DMS 273 treated with DMSO at 0.1 percent for 48 hours (cell line): ENCODE data around the gene MYLK3.

ENCODE experiments used
- DNase-seq: peaks from one replicate; lab custom pipeline; 2025; lab: John Stamatoyannopoulos, UW

Gene MYLK3

DNA sequence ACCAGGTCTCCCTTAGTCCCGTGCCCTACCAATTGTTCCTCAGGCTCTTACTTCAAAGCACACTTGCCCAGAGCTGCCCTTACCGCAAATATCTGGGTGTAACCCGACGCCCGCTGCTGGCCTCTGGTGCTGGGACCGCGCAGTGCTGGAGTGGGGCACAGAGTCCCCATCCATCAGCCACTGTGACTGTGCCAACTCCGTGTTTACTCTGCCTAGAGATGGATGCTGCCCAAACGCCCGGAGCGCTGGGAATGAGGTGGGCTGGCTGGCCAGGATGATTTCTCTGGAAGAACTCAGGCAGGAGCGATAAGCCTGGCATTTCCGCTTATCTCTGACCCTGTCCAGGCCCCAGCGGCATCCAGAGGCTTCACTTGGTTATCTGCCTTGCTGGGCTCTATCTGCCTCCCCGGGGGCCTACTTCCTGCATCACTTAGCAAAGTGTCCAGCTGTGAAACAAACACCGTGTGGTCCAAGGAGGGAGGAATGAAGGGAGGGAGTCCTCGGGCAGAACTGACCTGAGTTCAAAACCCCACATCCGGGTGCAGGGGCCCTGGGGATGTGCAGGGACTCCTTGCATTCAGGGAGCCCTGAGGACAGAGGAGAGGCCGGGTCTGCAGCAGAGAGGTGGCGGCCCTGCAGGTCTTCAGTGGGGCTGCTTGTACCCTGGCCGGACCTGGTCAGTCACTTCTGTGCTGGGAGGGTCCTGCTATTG, 9.4 kb upstream of the MYLK3 start:
- no peak for DNase-seq

DNA sequence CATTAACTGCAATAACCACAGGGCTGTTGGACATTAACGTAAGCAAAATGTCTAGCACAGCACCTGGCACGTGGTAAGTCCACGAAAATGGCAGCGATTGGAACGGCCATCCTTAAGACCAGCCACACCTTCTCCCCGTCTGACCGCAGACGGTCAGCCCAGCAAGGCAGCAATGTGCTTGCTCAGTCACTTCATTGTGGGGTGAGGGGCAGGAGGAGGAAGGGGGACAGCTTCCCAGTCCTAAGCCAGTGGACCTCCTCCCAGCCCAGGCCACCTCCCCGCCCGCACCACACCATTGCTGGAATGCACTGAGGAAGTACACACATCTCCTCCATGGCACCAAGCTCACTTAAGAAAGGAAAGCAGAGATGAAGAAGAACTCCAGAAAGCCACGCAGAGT, 8.6 kb upstream of the MYLK3 start:
- DNase-seq: no peak

DNA sequence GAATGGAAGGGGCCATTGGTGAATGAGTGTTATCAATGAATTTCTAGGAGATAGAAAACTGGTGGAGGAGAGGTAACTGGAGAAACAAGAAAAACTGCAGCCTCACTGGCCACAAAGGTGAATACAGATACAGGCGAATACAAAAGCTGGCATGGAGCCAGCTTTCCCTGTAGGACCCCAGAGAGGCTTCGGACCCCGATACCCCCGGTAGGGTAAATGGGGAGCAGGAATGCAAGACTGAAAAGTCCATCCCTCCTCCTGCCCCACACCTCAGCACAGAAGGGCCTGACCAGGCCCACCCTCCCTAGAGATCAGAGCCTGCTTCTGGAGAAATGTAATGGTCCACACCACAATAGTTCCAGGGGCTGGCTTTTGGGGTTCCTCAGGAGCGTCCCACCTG, 4.9 kb upstream of the MYLK3 start:
- DNase-seq: no peak

DNA sequence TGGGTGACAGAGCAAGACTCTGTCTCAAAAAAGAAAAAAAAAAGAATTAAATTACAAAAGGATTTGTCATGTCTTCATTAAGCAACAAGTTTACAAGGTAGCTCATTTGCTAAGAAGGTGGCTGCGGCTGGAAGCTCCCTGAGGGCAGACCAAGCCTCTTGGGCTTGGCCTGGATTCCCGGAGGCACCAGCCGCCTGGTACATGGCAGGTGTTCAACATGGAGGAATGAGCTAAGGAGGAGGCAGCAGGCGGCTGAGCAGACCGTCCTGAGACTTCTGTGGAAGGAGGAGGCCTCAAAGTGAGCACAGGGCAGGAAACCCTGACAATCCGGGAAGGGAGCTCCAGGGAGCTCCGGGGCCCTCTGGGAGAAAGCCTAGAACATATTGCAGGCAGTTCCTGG, 3.2 kb upstream of the MYLK3 start:
- no peak for DNase-seq

DNA sequence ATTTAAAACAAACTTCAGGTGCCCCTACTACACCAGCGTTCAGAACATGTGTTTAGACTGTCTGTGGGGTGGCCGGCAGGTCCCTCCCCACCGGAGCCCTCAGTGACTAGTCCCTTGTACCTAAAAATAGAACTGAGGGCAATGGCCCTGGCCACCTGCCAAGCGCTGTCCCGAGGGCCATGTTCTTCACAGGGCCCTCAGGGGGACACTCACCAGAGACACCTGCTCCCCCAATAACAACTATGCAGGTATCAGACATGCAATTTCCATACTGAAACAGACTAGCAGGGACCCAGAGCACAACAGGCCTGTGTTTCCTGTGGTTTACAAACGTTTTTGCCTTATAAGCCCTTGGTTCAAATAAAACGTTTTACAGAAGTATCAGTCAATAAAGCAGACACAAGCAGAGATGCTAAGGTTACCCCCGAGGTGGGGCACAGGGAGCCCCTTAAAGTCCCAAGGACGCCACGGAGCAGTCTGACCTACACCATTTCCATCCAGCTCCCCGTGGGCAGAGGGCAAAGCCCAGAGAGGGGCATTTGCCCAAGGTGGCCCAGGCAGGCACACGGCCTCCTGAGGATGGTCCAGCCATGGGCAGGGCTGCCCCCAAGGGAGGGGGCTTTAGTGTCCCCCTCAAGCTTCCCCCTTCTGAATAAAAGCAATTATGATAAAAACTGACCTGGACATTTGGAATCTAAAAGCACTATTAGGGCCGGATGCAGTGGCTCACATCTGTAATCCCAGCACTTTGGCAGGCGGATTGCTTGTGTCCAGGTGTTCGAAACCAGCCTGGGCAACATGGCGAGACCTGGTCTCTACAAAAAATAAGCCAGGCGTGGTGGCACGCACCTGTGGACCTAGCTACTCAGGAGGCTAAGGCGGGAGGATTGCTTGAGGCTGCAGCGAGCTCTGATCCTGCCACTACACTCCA, 896 bp upstream of the MYLK3 start:
- no peak for DNase-seq

DNA sequence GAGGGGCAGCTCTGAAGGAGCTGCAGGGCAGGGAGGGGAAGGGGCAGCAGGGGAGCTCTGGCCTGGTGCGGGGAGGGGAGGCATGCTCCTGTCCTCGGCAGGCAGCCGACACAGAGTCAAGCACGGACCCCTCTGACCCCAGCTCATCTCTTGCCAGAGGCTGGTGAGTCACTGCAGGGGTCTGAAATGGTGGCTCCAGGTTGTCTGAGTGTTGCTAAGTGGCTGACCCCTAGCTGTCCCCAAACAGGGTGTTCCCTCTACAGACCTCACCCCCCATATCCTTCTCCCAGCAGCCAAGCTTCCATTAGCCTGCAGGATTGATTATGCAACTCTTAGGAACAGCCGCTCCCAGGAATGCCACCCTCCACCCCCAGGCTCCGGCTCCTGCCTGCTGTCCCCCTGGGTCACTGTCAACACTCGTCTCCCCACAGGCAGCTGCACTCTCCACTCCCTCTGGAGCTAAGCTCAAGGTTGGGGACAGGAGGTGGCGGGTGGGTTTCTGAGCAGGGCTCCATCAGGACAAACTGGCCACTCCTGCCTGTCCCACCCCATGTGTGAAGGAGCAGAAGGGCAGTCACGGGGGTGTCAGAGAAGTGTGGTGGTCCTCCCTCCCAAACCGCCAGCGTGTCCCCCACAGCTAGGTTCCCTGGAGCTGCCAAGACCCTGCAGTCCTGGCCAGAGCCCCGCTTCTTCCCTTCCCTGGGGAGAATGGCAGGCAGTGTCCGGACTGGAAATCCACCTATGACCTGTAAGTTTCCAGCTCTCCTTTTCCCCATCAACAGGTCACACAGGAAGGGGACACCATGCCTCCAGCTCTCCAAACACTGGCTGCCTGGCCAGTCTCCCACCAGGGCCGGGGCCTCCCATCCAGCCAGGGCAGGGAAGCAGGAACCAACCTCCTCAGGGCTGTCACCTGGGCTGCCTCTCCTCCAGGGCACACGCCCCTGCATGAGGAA, 1.0 kb downstream of the MYLK3 start:
- no peak for DNase-seq

DNA sequence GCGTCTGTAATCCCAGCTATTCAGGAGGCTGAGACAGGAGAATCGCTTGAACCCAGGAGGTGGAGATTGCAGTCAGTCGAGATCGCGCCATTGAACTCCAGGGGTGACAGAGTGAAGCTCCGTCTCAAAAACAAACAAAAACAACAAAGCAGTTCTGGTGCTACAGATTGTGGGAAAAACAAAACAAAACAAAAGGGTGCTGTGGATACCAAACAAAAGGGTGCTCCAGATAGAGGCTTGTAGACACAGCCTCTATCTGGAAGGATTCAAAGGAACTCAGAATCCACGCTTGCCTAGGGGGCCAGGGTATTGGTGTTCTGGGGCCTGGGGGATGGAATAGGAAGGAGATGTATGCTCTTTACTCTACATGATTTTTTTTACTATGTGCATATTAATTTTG, 2.5 kb downstream of the MYLK3 start:
- DNase-seq: no peak

DNA sequence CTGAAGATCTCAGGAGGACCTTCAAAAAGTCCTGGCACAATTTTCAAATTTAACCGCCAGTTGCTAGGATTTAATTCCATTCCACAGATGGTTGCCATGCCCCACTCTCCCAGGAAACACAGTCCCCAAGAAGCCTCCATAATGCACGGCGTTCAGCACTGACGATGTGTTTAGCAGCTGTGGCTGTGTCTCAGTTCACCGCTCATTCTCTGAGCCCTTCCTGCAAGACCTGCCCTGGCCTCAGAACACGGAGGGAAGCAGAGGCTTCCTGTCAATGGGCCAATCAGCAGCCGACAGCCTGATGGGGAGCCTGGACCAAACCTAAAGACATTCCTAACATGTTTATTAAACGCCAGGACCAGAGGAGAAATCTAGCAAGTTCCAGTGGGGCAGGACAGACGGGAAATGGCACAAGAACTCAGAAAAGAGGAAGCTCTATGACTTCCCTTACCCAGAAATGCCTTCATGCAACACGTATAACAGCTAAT, 4.9 kb downstream of the MYLK3 start:
- no peak for DNase-seq

DNA sequence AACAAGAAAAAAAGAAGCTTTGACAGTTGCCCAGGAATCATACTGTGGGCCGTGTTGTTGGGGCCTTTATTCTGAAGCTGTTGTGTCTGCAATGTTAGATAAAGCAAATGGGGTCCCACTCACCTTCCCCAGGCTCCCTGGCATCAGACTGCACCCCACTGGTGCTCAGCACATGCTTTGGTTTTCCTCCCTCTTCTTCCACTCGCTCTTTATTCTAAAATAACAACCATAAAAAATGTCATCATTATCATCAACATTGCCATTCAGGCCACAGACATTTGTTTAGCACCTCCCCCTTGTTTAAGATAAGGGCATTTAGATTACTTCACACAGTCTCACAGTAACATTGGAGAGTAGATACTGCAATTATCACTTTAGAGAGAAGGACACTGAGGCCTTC, 8.2 kb downstream of the MYLK3 start:
- no peak for DNase-seq

DNA sequence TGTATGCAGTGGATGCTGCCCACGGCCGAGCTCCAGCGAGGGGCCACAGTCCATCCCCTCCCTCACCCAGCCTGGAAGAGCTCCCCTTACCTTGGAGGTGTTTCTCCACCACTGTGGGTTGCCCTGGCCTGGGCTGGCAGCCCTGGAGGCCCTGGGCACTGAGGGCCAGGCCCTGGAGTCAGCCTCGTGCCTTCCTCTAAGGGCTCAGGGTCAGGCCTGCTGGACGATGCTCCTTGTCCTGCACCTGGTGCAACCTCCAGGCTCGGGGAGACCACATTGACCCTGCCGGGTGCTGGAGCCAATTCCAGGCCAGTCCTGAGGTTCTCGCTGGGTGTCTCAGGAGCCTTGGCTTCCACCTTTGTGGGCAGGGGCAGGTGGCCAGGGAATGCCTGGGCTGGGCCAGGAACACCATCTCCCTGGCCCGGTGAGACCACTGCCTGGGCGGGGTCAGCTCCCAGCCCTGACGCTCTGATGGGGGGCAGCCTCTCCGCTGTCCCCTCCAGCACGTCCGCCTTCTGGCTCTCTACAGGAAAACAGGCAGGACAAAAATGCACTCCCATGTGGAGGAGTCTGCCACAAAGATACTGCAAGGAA, 10.4 kb downstream of the MYLK3 start:
- DNase-seq: no peak

DNA sequence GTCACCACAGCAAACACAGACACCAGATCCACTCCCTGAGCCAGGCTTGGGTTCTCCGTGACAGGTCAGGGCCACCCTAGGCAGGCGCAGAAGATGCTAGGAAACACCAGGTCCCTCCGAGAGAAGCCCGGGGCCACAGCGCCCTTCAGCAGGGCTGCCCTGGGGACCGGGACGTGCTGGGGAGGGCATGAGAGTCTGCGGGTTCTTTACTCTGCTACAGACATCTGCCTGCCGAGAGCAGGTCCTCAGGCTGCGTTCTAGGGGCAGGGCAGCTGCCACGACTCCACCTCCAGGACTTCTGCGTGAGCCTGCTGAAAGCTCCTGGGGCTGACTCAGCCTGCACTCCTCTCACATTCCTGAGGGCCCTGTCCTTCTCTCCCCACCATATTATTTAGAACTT, 11.4 kb downstream of the MYLK3 start:
- no peak for DNase-seq

DNA sequence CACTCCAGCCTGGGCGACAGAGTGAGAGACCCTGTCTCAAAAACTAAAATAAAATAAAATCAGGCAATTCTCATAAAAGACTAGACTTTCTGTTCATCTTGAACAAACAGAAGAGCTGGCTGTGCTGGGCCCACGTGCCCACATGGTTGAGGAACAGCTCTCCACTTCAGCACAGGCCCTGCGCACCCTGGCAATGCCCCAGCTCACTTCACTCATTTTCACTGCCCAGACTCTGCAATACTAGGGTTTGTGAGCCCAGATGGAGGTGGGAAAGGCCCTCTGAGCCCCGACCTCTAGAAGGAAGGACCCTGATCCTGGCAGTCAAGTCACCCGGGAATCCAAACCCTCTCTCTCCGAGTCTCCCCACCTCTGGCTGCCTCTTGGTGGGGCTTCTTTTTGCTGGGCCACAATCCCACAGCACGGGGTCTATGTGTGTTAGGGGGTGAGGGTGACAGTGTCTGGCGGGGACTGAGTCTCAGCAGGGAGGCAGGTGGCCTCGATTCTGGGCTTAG, 14.8 kb downstream of the MYLK3 start:
- no peak for DNase-seq

DNA sequence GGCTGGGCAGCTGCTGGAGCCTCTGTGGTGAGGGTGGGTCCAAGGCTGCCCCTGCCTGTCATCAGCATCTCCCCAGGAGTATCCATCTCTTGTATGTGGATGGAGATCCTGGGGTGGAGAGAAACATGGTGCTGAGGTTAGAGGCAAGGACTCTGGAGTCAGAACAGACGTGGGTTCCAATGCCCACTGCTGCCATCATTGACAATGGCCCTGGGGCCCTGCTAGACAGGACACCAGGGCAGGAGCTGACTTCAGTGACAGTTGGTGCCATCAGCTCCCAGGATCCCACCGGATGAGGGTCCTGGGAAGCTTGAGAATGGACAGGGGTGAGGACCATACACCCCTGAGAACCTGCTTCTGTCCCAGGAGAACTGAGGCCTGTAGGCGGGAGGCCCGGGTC, 15.6 kb downstream of the MYLK3 start:
- no peak for DNase-seq

DNA sequence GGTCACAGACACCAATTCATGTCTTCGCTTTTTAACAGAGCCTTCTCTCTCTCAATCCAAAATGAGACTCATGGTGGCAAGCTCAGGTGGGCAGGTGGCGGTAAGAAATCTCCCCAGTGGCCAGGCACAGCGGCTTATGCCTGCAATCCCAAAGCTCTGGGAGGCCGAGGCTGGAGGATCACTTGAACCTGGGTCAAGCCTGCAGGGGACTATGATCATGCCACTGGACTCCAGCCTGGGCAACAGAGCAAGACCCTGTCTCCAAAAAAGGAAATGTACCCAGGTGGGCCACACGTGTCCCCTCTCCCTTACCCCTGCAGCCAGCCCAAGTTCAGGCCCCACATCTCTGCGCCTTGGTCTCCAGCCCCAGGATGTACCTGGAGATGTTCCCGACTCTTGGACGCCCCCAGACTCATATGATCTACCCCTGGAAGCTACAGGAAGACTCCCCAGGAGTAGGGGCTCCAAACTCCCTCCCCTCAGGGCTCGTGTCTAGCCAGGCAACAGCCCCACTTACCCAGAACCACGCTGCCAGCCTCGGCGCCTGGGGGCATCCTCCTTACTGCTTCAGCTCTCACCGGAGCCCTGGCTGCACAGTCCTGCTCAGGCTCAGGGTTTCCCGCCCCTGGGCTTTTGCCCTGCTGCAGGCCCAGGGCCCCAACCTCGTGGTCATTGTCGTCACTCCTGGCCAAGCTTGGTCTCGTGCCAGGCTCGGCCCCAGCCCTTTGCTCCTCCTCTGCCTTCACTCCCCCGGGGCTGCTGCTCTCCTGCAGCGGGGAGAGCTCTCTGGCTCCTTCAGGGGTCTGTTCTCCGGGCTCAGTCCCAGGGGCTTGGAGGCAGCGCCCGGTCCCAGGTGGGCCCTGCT, 16.2 kb downstream of the MYLK3 start:
- no peak for DNase-seq

DNA sequence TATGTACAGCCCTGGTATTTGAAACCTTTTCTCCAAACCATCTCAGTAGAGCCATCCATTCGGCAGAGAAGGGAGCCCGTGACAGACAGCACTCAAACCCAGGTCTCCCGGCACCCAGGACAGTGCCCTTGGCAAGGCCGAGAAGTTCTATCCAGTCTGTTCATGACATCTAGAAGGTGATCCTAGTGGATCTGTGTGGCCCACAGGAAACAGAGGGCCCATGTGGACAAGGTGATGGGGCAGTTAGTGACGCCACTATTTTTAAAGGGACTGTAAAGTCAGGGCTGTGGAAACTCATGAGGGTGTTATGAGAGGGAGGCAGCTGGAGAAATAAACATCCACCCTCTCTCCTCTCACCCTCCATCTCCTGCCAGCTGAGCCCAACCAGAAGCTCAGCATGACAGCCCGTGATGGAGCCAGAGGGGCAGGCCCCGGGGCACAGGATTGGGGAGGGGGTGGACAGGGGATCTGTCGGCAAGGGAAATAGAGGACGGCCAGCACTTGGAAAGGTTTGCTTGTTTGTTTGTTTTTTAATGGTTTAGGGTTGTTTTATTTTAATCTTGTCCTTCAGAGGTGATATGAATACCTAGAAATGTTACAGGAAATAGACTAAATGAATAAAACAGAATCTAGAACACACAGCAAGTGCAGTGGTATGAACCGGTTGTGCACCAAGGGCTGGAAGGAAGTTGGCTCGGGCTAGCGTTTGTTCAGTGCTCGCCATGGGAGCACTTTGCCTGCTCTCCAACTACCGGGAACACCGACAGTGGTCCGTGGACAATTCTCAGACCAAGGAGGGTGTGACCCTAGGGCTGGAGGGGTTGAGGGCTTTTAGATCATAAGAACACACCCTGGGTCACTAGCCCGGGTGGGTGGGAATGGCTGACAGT, 17.1 kb downstream of the MYLK3 start:
- DNase-seq: no peak

DNA sequence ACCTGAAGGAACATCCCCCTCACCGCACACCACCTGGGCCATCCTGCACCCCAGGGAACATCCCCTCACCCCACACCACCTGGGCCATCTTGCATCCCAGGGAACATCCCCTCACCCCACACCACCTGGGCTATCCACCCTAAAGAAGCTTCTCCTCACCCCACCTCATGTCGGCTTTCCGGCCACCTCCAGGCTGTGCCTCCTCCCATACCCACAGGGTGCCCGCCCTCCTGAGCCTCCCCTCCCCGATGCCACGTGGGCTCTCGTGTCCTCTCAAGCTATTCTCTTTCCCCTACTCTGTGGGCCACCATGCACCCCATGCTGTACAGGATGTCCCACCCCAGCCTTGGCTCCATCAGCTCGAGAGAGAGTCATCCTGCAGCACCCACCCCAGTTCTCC, 18.0 kb downstream of the MYLK3 start:
- DNase-seq: no peak

DNA sequence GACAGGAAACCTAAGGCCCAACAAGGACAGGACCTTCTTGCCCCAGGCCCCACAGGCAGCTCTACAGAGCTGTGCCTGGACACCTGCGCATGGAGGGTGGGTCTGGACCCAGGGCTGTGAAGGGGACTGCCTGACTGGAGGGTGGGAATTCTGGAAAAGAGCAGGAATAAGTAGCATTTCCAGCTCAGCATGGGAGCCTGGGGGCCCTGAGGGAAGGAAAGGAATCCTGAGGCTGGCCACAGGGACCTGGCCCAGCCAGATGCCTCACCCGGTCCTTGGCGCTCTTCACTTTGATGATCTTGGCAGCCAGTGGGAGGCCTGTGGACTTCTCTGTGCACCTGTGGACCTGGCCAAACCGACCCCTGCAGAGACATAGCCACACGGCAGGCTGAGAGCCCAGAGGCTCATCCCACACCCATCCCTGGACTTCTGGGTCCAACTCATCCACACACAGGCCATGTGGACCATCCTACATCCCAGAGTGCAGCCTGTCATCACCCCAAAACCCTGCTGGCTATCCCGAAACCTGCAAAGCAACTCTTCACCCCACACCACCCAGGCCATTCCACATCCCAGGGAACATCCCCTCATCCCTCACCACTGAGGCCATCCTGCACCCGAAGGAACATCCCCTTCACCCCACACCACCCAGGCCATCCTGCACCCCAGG, 18.7 kb downstream of the MYLK3 start:
- no peak for DNase-seq

DNA sequence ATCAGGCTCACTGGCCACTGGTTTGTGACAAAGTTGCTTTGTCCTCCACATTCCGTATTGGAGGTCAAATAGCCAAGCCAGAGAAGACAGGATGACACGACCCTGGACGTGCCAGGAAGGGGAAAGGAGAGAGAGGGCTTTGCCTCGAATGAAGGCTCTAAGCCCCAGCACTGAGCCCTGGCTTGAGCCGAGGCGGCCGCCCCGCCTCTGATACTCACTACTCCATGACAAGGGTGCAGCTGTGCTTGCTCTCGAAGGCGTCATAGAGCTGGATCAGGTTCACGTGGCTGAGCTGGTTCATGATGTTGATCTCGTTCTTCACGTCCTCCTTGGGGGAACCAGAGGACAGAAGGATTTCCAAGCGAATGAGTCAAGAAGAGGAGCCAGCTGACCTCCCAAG, 19.3 kb downstream of the MYLK3 start:
- no peak for DNase-seq

DNA sequence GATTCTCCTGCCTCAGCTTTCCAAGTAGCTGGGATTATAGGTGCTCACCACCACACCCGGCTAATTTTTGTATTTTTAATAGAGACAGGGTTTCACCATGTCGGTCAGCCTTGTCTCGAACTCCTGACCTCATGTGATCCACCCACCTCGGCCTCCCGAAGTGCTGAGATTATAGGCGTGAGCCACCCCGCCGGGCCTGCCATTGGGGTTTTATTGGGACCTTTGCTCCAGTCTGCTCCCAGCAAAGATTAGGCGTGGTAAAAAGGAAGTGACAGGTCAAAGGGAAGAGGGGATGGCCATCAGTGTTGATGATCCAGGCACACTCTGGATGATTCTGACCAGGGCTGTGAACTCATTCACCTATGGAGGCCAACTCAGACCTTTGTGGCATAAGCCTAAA, 20.5 kb downstream of the MYLK3 start:
- DNase-seq: no peak
